Activated CD8-positive, alpha-beta memory T cell treated with anti-CD3 and anti-CD28 coated beads, Interleukin-2, amount 50 U/mL, for 1 hour (primary cell): ENCODE data around the gene NTN1.

Experiments
- DNase-seq: peaks from one replicate; pipeline ENCODE4 v3.0.0-alpha.2; 2020; ENCODE audit errors: extremely low read depth

The NTN1 gene

GRCh38 chr17:9195961-9196670 lies 174.8 kb downstream of the NTN1 start:
- DNase-seq = no peak

DNA sequence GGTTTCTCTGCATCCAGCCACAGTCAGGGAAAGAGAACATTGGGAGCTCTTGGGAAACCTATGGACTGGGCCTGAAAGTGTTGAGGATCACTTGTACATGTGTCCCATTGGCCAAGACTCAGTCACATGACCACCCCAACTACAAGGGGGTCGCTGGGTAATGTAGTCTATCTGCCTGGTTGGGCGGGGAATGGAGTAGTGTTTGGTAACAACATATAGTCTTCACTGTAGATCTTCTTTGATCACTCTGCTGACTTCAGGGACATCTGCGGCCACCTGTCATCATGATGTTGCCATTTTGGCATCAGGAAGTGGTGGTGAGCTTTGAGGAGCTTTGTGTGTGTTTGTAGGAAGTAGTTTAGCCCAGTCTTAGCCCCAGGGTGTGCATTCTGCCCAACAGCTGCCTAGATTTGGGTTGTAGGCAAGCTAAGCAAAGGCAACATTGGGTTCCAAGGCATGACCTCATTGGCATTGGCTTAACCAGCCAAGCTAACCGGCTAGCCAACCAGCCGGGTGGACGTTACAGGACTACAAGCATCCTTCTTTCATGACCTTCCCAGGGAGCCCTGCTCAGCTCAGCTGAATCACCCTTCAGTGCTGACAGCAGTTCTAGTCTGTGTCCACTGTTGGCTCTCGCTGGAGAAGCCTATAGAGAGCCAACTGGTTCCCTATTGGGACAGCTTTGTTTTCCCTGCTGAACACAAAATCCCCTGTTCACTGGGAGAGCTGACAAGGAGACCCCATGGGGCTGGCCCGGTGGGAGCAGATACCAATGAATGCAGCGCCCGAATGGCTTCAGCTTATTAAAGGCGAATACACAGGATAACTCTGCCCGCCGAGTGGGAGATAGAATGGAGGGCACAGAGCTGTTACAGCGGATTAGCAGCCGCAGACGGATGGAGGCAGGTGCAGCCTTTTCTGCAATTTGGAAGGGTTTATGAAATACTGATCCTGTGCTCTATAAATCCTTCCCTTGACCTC lies 178.6 kb downstream of the NTN1 start:
- no peak for DNase-seq

DNA sequence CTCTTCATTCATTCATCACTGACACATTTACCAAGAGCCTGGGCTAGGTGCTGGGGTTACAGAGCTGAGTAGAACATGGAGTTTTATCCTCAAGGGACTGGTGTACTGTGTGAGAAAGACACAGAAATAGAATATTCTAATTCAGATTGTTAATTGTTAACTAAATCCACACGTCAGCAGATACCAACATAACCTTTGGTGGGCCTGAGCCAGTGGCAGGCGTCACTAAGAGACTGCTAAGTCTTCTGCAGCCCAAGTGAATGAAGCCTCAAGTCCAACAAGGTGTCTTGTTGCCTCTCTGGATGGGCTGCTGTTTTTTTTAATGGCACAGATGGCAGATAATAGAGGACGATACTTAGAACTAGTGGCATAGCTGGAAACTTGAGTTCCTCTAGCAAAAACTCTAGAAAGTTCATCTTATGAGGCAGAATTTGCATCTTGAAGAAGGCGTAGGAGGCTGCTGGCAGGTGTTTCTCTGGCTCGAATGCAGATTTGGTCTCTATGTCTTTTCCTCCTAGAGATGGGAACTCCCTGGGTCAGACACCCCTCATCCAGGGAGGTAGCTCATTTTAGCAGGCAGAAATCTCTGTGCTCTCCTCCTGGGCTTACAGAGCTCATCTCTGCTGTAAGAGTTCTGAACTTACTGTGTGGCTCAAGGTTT lies 179.5 kb downstream of the NTN1 start:
- no peak for DNase-seq

DNA sequence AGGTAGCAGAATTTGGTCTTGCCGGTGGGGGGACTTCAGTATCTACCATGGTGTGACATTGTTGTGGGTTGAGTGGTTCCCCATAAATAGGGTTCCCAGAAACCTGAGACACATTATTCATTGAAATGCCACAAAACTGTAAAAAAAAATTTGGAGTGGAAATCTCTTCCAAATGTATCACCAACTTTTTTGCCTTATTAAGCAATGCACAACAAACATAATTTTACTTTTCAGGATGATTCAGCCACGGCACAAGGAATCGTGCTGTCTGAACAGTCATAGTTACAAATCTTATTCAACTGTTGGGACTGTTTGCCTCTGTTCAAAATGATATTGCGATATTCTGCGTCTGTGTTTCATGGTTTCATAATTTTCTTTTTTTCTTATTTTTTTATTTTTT lies 181.2 kb downstream of the NTN1 start:
- no peak for DNase-seq

DNA sequence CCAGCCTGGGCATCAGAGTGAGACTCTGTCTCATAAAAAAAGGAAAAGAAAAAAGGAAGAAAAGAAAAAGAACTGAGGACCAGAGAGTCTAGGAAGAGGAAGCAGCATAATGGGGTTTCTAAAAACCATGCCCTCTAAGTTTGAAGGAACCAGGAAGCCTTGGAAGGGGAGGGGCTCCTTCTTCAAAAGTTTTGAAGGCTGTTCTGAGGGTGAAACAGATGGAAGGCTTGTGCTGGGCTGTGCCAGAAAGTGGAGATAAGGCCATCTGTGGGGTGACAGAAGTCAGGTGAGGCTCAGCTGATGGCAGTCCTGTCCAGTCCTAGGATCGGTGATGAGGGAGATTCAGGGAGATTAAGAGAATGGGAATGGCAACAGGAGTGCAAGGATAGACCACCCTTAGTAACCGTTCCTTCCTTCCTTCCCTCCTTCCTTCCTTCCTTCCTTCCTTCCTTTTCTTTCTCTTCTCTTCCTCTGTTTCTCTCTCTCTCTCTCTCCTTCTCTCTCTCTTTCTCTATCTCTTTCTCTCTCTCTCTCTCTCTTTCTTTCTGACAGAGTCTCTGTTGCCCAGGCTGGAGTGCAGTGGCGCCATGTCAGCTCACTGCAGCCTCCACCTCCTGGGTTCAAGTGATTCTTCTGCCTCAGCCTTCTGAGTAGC lies 182.6 kb downstream of the NTN1 start:
- DNase-seq = no peak

- DNase-seq = no peak
Measured at GRCh38 chr17:9204637-9205329, 183.5 kb downstream of the NTN1 start.

DNA sequence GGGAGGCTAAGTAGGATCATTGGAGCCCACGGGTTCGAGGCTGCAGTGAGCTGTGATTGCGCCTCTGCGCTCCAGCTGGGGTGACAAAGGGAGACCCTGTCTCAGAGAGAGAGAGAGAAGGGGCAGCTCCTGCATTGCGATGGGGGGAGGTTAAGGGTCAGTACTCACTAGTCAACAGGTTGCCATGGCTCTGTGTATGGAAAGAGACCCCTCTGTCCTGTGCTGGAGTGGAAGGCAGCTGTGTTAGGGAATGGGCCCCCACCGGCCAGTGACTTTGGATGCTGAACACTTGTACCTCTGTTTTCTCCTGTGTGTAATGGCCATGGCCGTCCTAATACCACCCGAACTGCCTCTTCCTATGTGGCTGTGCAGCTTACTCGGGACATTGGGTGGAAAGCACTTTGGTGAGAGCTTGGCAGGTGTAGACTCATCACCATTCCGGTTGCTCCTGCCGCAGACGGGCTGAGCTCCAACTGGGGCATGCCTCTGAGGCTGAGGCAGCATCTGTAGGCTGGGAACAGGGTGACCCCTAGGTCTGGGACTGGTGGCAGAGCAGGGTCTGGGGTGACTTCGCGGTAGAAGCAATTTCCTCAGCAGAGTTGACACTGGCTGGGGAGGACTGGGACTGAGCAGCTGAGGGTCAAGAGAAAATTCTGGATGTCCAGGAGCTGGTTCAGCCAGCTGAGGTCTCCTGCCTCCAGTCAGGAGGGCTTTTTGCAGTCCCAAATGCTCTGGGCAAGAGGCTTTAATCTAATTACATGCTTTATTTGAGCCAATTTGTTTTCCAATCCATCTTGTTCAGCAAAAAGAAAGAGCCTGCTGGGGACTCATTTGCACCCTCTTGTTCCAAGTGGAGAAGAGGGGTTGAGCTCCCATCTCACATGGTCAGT lies 184.5 kb downstream of the NTN1 start:
- no peak for DNase-seq

DNA sequence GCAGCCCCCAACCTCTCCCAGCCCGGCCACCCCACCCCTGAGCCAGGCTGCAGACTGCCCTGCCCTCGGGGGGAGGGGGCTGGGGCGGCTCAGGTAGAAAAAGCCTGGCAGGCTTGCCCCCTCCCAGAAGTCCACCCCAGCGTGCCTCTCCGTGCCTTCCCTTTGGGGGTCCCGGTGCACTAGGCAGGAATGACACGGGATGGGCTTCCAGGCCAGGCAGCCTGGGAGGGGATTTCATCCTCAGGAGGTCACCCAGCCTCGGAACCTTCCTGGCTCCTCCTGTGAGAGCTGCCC lies 185.0 kb downstream of the NTN1 start:
- no peak for DNase-seq

DNA sequence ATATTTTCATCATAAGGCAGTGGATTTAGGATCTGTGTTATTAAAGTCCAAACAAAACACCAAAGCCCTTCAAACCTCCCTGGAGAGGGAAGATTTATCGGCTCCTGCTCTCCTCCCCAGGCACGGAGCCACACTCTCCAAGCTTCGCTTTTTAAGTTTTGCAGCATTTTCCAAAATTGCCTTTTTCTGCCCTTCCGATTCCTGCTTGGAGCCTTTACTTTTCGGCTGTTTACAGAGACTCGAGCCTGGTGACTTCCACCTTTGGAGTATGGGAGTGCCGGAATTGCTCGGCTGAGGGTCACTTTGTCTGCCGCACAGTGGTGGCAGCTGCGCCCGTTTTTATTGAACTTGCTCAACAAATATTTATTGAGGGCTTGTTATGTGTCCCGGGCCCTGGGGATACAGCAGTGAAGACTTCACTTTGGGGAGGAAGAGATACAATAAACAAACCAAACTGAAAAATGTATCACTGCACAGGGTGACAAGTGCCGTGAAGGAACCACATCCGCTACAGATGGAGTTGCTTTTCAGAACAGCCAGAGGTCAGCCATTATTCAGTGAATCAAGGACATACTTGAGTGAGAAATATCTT lies 185.5 kb downstream of the NTN1 start:
- DNase-seq = no peak

DNA sequence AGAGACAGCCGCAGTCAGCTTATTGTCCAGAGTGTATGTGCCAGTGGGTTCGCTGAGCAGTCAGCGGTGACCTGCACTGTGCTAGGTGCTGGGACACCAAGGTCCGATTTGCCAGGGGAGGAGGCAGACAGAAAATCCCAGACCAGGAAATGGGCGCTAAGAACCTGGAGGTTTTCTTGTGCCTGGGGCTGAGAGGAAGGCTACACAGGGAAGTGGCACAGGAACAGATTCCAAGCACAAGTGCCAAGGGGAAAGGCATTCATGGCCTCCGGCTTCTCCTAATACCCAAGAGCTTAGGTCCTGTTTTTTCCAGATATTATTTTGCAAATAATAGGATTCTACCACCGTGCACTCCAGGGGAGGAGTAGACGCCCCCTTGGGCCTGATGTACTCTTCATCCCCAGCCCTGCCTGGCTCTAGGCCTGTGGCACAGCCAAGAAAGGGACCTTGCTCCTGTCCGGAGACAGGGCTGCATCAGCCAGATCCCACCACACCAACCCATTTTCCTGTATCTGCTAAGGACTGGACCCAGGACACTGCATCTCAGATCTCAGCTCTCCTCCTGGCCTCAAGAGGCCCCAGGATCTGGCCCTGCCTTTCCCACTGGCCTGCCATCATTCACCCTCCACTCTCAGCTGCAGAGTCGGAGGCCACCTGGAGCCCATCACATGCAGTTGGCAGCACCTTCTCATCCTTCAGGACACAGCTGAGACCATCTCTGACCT lies 187.2 kb downstream of the NTN1 start:
- no peak for DNase-seq

DNA sequence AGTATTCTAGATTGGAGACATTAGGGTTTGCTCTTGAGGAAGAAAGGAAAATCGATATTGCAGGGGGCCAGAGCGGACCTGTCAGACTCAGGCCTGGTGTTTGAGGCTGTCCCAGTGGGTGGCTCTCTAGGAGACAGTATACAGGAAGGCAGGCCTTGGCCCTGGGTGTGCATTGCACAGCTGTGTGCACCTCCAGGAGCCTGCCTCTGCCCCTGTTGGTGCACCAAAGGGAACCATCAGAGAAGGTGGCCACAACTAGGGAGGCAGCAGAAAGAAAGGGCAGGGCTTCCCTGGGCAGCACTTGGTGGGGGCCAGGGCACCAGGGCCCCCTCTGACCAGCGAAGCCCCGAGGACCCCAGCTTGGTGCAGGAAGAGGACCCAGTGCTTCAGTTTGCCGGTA lies 188.0 kb downstream of the NTN1 start:
- no peak for DNase-seq

GRCh38 chr17:9209781-9210370 lies 188.6 kb downstream of the NTN1 start:
- no peak for DNase-seq

GRCh38 chr17:9211133-9211765 lies 189.9 kb downstream of the NTN1 start:
- no peak for DNase-seq

DNA sequence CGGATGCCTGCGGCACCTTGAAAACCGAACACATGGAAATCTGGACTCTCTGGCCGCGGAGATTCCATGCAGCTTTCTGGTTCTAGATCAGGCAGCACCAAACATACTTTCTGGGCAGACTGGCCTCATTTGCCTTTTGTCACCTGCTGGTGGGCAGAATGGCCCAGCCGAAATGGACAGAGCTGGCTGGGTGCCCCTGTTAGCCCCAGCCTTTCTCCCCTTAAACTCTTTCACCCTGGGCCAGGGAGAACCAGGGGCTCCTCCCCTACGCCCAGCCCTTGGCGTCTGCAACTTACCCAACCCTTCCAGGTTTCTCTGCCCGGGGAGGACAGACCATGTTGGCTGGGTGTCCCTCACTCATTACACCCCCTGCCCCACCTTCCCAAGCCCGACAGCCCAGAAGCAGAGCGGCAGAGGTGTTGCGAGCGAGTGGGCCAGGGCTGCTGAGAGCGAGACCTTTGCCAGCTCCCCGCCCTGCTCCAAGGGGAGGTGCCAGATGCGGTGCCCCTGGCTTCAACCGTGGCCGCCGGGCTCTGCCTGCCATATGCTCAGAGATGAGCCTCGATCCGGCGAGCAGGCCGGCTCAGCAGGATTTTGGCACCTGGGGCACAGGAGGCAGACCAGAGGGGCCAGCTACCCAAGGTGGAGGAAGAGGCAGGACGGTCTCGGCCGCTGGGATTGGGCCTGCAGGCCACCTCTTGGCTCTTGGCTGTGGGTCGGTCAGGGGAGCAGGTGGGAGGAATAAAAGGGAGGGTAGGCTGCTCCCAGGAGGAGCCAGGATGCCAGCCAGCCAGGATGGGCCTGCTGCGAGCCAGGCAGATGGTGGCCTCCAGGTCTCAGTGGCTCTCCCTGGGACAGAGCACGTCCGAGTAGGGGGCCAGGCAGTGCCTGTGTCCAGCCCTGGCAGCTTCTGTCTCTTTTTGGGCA lies 191.3 kb downstream of the NTN1 start:
- DNase-seq = no peak

DNA sequence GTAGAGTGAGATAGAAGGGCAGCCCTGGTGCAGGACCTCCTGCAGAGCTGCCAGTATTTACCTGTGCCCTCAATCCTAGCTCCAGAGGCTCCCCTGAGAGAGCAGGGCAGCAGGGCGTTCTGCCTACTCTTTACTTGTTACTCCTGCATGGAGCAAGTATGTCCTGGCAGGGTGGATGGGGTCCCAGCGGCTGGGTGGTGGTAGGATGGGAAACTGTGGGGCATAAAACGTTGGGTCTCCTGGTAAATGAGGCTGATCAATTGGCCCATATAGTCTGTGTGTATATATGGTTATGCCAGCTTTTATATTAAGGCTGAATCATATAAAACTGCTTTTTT lies 192.0 kb downstream of the NTN1 start:
- DNase-seq = no peak

DNA sequence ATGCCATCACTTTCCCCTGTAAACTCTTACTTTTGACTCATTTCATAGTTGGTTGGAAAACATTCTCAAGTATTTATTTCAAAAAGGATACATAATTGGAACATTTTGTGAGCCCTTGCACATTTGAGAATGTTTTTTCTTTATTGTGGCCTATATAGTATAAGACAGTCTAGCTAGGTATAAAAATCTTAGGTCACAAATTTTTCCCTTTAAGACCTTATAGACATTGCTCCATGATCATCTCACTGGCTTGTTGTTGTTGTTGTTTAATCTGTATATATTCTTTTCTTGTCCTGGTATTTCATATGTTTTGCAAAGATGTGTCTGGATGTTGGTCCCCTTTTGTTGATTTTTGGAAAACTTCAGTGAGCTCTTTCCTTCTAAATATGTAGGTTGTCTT lies 194.2 kb downstream of the NTN1 start:
- DNase-seq = no peak

DNA sequence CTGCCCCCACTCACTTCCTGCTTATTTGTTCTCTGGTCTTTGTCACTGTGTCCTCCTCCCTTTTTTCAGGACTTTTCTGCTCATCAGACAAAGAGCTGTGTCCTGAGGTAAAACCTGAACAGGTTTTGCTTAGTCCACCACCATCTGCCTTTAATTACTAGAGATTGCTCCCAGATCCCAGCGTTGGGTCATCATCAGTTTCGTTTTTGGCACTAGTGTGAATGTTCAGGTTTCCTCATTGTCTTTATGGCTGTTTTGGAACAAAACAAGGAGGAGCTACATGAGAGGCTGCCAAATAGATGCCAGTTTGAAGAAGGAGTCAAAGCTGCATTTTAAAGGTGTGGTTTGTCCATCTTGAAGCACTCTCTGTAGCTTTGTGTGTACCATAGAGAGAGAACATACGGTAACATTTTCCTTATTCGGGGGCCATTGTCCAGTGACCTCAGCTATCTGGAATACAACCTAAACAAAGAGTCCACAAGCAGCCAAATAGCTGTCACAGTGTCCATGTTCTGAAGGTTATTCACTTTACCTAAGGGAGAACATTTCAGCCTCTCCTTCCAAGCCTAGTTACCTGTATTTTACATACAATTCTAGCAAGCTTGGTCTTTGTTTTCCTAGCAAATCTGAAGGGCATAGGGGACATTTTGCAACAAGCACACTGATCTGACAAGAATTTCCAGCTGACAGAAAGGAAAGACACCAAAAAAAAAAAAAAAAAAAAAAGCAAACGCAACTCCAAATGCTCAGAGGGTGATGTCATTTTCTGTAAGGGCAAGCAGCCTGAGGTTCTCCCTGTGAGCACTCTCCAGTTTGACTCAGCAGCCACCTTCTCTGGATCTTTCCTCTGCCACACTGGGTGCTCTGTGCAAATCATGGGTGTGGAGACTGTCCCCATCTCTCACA lies 196.1 kb downstream of the NTN1 start:
- DNase-seq = no peak
